GM12873 (cell line): ENCODE results near the gene GP1BA.

Experiments
- CTCF ChIP-seq: IDR thresholded peaks from 2 replicates; pipeline ENCODE4 v1.5.1; 2012; ENCODE audit warnings: low read depth, mild to moderate bottlenecking, moderate library complexity, low read length, control low read depth; ENCODE audit not compliant: insufficient read depth; ENCODE audit errors: missing control alignments

GP1BA gene

GRCh38 chr17:4970273-4970672 lies 38.2 kb downstream of the GP1BA start:
- TF ChIP-seq CTCF = no peak

- TF ChIP-seq CTCF = no peak
These were observed 39.7 kb downstream of the GP1BA start for GRCh38 chr17:4971826-4972225.

DNA sequence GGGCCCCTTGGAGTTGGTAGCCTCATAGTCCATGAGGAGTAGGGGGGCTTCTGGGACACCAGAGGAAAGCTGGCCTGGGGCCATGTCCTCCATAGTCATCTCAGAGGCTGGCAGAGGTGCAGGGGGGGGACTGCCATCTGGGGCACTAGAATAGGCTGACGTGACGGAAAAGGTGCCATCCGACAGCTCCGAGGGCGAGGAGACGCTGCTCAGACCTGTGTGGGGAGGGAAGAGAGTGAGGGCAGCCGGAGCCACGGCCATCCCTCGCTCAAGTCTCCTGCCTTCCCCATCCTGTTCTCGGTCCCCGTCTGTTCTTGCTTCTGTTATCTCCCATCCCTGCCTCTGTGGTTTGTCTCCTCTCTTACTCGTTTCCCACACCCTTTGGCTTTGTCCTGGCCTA lies 40.2 kb downstream of the GP1BA start:
- no peak for TF ChIP-seq CTCF

GRCh38 chr17:4972752-4973151 lies 40.7 kb downstream of the GP1BA start:
- no peak for TF ChIP-seq CTCF

DNA sequence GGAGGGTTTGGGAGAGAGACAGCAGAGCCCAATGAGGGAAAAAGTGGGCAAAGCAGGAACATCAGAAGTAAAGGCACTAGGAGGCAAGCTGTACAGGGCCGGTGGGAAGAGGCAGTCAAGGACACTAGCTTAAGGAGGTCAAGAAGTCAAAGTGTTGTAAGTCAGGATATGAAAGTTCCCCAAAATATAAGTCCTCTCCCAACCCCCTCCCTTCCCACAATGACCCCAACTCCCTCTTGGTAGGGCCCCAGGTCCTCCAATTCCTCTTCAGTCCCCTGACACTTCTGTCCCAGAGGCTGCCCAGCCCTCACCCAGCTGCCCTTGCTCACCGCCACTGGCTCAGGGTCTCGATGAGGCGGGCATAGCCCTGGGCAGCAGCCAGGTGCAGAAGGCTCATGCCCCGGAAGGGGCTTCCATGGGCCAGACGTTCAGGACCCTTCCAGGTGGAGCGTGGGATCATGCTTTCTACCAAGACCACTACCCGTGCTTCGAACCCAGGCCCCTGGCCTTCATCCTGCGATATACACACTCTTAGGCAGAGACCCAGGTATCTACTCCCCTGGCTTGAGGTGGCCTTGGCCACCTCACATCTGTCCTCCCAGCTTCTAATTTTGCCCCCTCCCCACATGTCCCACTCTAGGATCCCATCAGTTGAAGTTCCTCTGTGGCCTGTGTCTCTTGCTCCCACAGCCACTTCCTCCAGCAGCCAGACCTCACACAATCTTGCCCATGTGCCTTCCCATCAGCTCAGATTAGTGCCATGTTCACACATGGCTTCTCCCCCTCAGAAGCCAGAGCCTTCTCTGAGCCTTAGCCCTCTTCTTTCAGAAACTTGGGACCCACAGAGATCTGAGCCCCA lies 41.4 kb downstream of the GP1BA start:
- TF ChIP-seq CTCF = no peak

DNA sequence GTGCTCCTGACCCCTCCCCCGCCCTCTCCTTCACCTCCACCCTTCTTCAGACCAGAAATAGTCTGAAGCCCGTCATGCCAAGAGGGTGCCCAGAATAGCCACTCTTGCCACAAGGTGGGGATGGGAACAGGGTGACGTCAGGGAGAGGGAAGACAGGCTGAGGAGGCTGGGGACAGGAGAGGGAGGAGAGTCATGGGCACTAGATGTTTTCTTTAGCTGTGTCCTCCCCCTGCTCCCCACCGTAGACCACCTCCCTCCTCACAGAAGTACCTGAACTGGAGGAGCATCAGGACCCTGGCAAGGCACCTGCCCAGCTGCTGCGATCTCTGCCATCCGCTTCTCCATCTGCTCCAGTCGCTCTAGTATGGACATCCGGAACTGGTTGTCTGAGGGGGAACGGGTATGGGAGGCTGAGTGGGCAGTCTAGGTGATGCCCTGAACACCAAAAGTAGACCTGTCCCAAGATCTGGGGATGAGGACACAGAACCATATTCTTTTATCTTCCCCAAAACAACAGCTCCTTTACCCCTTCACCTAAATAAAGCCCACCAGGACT lies 42.1 kb downstream of the GP1BA start:
- TF ChIP-seq CTCF = no peak

DNA sequence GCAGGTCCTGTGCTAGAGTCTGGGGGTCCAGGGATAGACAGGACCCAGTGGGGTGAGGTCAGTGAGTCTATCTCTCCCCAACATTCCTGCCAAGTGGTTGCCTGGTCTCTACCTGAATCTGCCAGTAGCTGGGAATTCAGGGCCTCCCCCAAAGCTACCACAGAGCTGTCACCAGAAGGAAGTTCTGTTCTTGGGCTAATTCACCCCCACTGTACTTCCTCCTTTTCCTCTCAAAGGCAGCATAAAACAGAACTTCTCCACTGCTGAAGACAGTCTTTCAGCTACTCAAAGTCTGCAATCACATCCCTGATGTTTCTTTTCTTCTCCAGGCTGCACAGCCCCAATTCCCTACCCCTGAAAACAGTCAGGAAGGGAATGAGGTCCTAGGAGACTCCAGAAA lies 46.6 kb downstream of the GP1BA start:
- no peak for TF ChIP-seq CTCF
